HEK293T (cell line): Measurements from ENCODE around the gene GIGYF2.

Source experiments
- ARNT ChIP-seq: fragments of 450-650 bp; IDR thresholded peaks from 2 replicates; pipeline ENCODE4 v1.6.1; 2017; ENCODE audit warnings: mild to moderate bottlenecking
- BHLHE40 ChIP-seq: fragments of 450-650 bp; IDR thresholded peaks from 2 replicates; pipeline ENCODE4 v1.6.1; 2016; ENCODE audit warnings: mild to moderate bottlenecking, moderate library complexity, borderline replicate concordance
- CTBP1 ChIP-seq: fragments of 450-650 bp; IDR thresholded peaks from 2 replicates; pipeline ENCODE4 v1.6.1; 2016; ENCODE audit warnings: borderline replicate concordance
- ELF4 ChIP-seq: fragments of 450-650 bp; IDR thresholded peaks from 2 replicates; pipeline ENCODE4 v1.6.1; 2017; ENCODE audit warnings: antibody characterized with exemption
- HDGF ChIP-seq: fragments of 450-650 bp; IDR thresholded peaks from 2 replicates; pipeline ENCODE4 v1.6.1; 2017; ENCODE audit warnings: antibody characterized with exemption, borderline replicate concordance
- NFRKB ChIP-seq: fragments of 450-650 bp; IDR thresholded peaks from 2 replicates; pipeline ENCODE4 v1.6.1; 2016; ENCODE audit warnings: mild to moderate bottlenecking, moderate library complexity
- SP1 ChIP-seq: fragments of 450-650 bp; IDR thresholded peaks from 2 replicates; pipeline ENCODE4 v1.6.1; 2017
- TF ChIP-seq, protein P1 (sequence below): fragments of 450-650 bp; IDR thresholded peaks from 2 replicates; pipeline ENCODE4 v1.6.1; 2016

DNA sequence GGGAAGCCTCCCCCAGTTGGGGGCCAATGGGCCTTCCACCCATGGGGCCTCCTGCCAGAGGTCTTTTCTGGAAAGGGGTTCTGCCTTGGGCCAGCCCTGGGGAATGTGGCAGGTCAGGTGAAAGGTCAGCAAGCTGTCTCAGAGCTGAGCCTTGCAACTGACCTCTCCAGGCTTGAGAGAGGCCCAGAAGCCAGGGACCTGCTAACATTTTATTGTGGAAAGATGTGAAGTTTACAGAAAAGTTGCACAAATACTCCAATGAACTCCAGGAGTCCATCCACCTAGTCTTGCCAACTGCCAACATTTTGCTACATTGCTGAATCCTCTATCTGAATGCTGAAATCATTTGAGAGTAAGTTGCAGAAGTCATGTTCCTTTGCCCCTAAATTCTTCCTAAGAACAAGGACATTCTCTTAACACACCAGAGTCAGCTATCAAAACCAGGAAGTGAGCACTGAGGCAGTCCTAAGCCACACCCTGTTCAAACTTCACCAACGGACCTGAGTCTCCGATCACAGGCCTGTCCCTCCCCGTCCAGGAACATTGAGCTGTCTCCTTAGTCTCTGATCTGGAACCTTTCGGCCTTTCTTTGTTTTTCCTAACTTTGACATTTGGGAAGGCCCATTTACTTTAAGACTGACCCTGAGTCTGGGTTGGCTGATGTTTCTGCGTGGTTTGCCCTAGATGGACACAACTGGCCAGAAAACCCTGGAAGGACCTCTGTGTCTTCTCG is 176.9 kb downstream of the GIGYF2 start:
- TF ChIP-seq SP1 = no peak
- no peak for TF ChIP-seq BHLHE40
- TF ChIP-seq HDGF = no peak
- TF ChIP-seq, protein P1, sequence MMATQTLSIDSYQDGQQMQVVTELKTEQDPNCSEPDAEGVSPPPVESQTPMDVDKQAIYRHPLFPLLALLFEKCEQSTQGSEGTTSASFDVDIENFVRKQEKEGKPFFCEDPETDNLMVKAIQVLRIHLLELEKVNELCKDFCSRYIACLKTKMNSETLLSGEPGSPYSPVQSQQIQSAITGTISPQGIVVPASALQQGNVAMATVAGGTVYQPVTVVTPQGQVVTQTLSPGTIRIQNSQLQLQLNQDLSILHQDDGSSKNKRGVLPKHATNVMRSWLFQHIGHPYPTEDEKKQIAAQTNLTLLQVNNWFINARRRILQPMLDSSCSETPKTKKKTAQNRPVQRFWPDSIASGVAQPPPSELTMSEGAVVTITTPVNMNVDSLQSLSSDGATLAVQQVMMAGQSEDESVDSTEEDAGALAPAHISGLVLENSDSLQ = no peak
- TF ChIP-seq ARNT = no peak
- no peak for TF ChIP-seq CTBP1
- no peak for TF ChIP-seq NFRKB
- TF ChIP-seq ELF4 = no peak
